HL-60 (cell line): ENCODE results near the gene GP9.

ENCODE experiments used
- DNase-seq, 2 experiments: peaks; one replicate each; pipeline ENCODE4 v3.0.0-alpha.2; 2010 to 2020; ENCODE audit warnings: low read depth in 1 of 2, low spot score in 1 of 2
- H3K27ac ChIP-seq: fragments of 250-450 bp; sonication (Bioruptor Pico); replicated peaks from 2 replicates; pipeline ENCODE4 v1.5.1; 2020; ENCODE audit warnings: mild to moderate bottlenecking, moderate library complexity
- H3K27me3 ChIP-seq: fragments of 250-450 bp; sonication (Bioruptor Pico); 2 replicates; pipeline ENCODE4 v1.5.1; 2021; ENCODE audit warnings: mild to moderate bottlenecking, moderate library complexity; ENCODE audit not compliant: insufficient read depth, poor library complexity, severe bottlenecking
- H3K4me3 ChIP-seq: replicated peaks from 2 replicates; pipeline ENCODE4 v1.5.1; 2011; ENCODE audit warnings: mild to moderate bottlenecking, control low read depth, low read length; ENCODE audit not compliant: insufficient read depth
- CTCF ChIP-seq: IDR thresholded peaks from one replicate; pipeline ENCODE4 v1.5.1; 2011; ENCODE audit warnings: low read length, control low read depth, inconsistent platforms; ENCODE audit not compliant: insufficient read depth
- GABPA ChIP-seq: IDR thresholded peaks from 2 replicates; pipeline ENCODE4 v1.6.1; 2012; ENCODE audit warnings: low read depth
- POLR2AphosphoS5 ChIP-seq: IDR thresholded peaks from 2 replicates; pipeline ENCODE4 v1.6.1; 2012; ENCODE audit warnings: low read depth
- REST ChIP-seq: IDR thresholded peaks from 2 replicates; pipeline ENCODE4 v1.6.1; 2012; ENCODE audit warnings: low read depth; ENCODE audit not compliant: insufficient replicate concordance
- SPI1 ChIP-seq: IDR thresholded peaks from 2 replicates; pipeline ENCODE4 v1.6.1; 2012; ENCODE audit warnings: low read depth, mild to moderate bottlenecking, borderline replicate concordance

The GP9 gene

GRCh38 chr3:129017484-129017899 is 43.1 kb upstream of the GP9 start:
- no peak for TF ChIP-seq GABPA
- no peak for TF ChIP-seq POLR2AphosphoS5
- no peak for TF ChIP-seq SPI1
- TF ChIP-seq CTCF = no peak
- TF ChIP-seq REST = no peak
- DNase-seq = no peak
- no peak overlapping the region for H3K27ac ChIP-seq
- no peak overlapping the region for H3K4me3 ChIP-seq
- no peaks in the 10 kb centered on the region for H3K27me3 ChIP-seq

GRCh38 chr3:129018271-129018670 is 42.3 kb upstream of the GP9 start:
- Histone ChIP-seq H3K4me3 (no peak overlapping the region), H3K27ac (no peak overlapping the region), H3K27me3 (no peaks in the 10 kb centered on the region)
- TF ChIP-seq REST = no peak
- no peak for TF ChIP-seq GABPA
- no peak for TF ChIP-seq SPI1
- no peak for TF ChIP-seq POLR2AphosphoS5
- TF ChIP-seq CTCF = no peak
- no peak for DNase-seq

- no peak for DNase-seq
- Histone ChIP-seq H3K4me3 (no peak overlapping the region), H3K27ac (no peak overlapping the region), H3K27me3 (no peaks in the 10 kb centered on the region)
- TF ChIP-seq CTCF (no peak), SPI1 (no peak), POLR2AphosphoS5 (no peak), GABPA (no peak), REST (no peak)
Observed at GRCh38 chr3:129018751-129019150, 41.8 kb upstream of the GP9 start.
